GM18519 (cell line): Measurements from ENCODE around the gene CLEC2L.

Source experiments
- ATAC-seq: cut with Tn5 transposase; IDR thresholded peaks from one replicate; pipeline ENCODE4 v1.9.1; 2021; ENCODE audit warnings: mild to moderate bottlenecking, moderate library complexity; ENCODE audit not compliant: unreplicated experiment, low FRiP score

CLEC2L gene

GRCh38 chr7:139523199-139523941, at the start of gene CLEC2L:
Gene CLEC2L (plus strand): TSS chr7:139523685. CDS start chr7:139523928, 243 bp downstream.
- ATAC-seq = no peak

- ATAC-seq = no peak
These were observed 47.3 kb upstream of the CLEC2L start for GRCh38 chr7:139476139-139476538.

GRCh38 chr7:139476891-139477290, 46.6 kb upstream of the CLEC2L start:
- no peak for ATAC-seq

- ATAC-seq = no peak
These were observed 43.9 kb upstream of the CLEC2L start for GRCh38 chr7:139479620-139480019.

- no peak for ATAC-seq
These were observed 42.1 kb upstream of the CLEC2L start for GRCh38 chr7:139481364-139481763.

GRCh38 chr7:139482122-139482521, 41.4 kb upstream of the CLEC2L start:
- ATAC-seq = no peak

GRCh38 chr7:139482662-139483466, 40.6 kb upstream of the CLEC2L start:
- peak; percentile 14 for ATAC-seq

- no peak for ATAC-seq
These were observed 36.0 kb upstream of the CLEC2L start for GRCh38 chr7:139487366-139488080.

GRCh38 chr7:139488810-139489209, 34.7 kb upstream of the CLEC2L start:
- ATAC-seq = no peak

- no peak for ATAC-seq
These were observed 33.4 kb upstream of the CLEC2L start for GRCh38 chr7:139490130-139490529.

- no peak for ATAC-seq
These were observed 31.2 kb upstream of the CLEC2L start for GRCh38 chr7:139492293-139492692.

GRCh38 chr7:139494835-139495579, 28.5 kb upstream of the CLEC2L start:
- ATAC-seq = peak; percentile 80

GRCh38 chr7:139495580-139496125, 27.8 kb upstream of the CLEC2L start:
- no peak for ATAC-seq

- ATAC-seq = no peak
These were observed 27.0 kb upstream of the CLEC2L start for GRCh38 chr7:139496528-139496927.

GRCh38 chr7:139500770-139501138, 22.7 kb upstream of the CLEC2L start:
- no peak for ATAC-seq

- ATAC-seq = no peak
These were observed 21.3 kb upstream of the CLEC2L start for GRCh38 chr7:139502226-139502625.

GRCh38 chr7:139505563-139505962, 17.9 kb upstream of the CLEC2L start:
- ATAC-seq = no peak

- ATAC-seq = no peak
These were observed 13.9 kb upstream of the CLEC2L start for GRCh38 chr7:139509535-139509934.

- no peak for ATAC-seq
These were observed 12.2 kb upstream of the CLEC2L start for GRCh38 chr7:139511315-139511714.

- ATAC-seq = no peak
These were observed 8.2 kb upstream of the CLEC2L start for GRCh38 chr7:139515266-139515665.
